Measurements from ENCODE around the gene MELTF. TPM values are rescaled to one million over a fixed set of nuclear protein-coding genes. Genes with fewer than 3 reads are reported as not detected.

Gene MELTF
- total RNA-seq, 1 experiment from 2014 or later, result 9.2 TPM

DNA sequence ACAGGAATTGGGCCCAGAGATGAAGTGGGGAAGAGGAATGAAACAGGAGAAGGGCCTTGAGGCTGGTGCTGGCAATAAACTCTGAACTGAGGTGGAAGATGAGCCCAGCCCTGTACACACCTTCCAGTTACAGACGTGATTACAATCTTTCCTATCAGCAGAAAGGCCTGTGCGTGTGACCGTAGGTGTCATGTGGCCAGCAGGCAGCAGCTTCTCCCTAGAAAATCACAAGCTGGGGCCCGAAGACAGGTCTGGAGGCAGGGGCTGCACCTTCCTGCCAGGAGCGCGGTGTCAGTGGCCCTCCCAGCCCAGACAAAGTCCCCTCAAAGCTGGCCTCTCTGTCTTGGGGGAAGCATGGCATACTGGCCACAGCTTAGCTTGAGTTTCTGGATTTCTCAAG is 44.3 kb downstream of the MELTF start:
- H2BK12ac ChIP-seq (ENCODE audit: insufficient read length, low read depth, low read length), result no peak overlapping the region
- Mint-ChIP-seq H3K36me3 (ENCODE audit: insufficient read depth in 1 of 3, low read depth in 3 of 3) (peaks cover 0 to 9% (median 8%) of the 10 kb centered on the region in 3 experiments; a peak in 3 of 7 replicates), H3K9me3 (peaks cover 11 to 14% of the 10 kb centered on the region in 2 experiments), H3K4me3 (no peak overlapping the region), H3K4me1 (peaks cover 0 to 3% of the 10 kb centered on the region in 2 experiments; a peak in 1 of 4 replicates), H3K27ac (no peak overlapping the region), H3K27me3 (ENCODE audit: low read depth) (peaks cover 2% of the 10 kb centered on the region)
- no peak for TF ChIP-seq CTCF (conservative IDR thresholded peaks at IDR 0.05)
- no peak overlapping the region for H2BK120ac ChIP-seq (ENCODE audit: low read depth, low read length, poor library complexity, severe bottlenecking)
- no peak overlapping the region for H3K9ac ChIP-seq (ENCODE audit: extremely low read depth, insufficient read length, low read length)
- no peaks in the 10 kb centered on the region for H3K79me2 ChIP-seq (ENCODE audit: insufficient read depth, low read length)
- H3K23me2 ChIP-seq (ENCODE audit: insufficient read length, low read depth, low read length, poor library complexity, severe bottlenecking), result no peaks in the 10 kb centered on the region
- no peaks in the 10 kb centered on the region for H3K9me3 ChIP-seq (ENCODE audit: control insufficient read depth, low read depth, low read length)
- H3K79me1 ChIP-seq (ENCODE audit: insufficient read depth, low read depth, low read length, poor library complexity, severe bottlenecking), result no peaks in the 10 kb centered on the region
- H2BK20ac ChIP-seq (ENCODE audit: low read depth, low read length, poor library complexity, severe bottlenecking), result no peak overlapping the region
- no peak overlapping the region for H2AK5ac ChIP-seq (ENCODE audit: insufficient read length, low read length)
- H4K8ac ChIP-seq (replicated peaks; ENCODE audit: insufficient read length, low read depth, low read length), result no peak overlapping the region
- H3K27me3 ChIP-seq (ENCODE audit: insufficient read depth, low read length), result no peaks in the 10 kb centered on the region
- no peak overlapping the region for H3T11ph ChIP-seq (ENCODE audit: low read length)
- no peak overlapping the region for H3K4ac ChIP-seq (ENCODE audit: low read depth, low read length)
- no CpG with 5 or more reads among the region's 6 CpGs for WGBS (ENCODE audit: extremely low coverage, insufficient read length, low lambda C conversion rate)
- no peak overlapping the region for H3K18ac ChIP-seq (ENCODE audit: insufficient read length, low read depth, low read length)
- H3K27ac ChIP-seq (ENCODE audit: insufficient read length, low read depth, low read length), result no peak overlapping the region
- no peak overlapping the region for H2AFZ ChIP-seq (ENCODE audit: low read length)
- H3K14ac ChIP-seq (ENCODE audit: insufficient read depth, low read length), result no peak overlapping the region
- H2BK5ac ChIP-seq (ENCODE audit: insufficient read length, low read length), result no peak overlapping the region
- H3K56ac ChIP-seq (ENCODE audit: insufficient read length, low read depth, low read length), result no peak overlapping the region
- no peak overlapping the region for H4K5ac ChIP-seq (ENCODE audit: insufficient read length, low read depth, low read length)
- H3K23ac ChIP-seq (ENCODE audit: insufficient read length, low read depth, low read length), result no peak overlapping the region
- no peaks in the 10 kb centered on the region for H3K4me1 ChIP-seq (ENCODE audit: insufficient read depth, low read length)
- DNase-seq, result no peak
- no peak overlapping the region for H2BK15ac ChIP-seq (ENCODE audit: low read depth, low read length)
- H4K91ac ChIP-seq (ENCODE audit: insufficient read length, low read depth, low read length), result no peak overlapping the region
- no peak overlapping the region for H3K4me2 ChIP-seq (ENCODE audit: insufficient read depth, insufficient read length, low read length)
- H4K20me1 ChIP-seq (ENCODE audit: control insufficient read depth, insufficient read depth, insufficient read length), result no peaks in the 10 kb centered on the region

Data from H9 (cell line).